HG03025 (cell line): ENCODE measurements around the gene ITGA5.

ENCODE experiments used
- ATAC-seq: cut with Tn5 transposase; IDR thresholded peaks from one replicate; pipeline ENCODE4 v1.9.1; 2021; ENCODE audit warnings: mild to moderate bottlenecking, moderate library complexity; ENCODE audit not compliant: unreplicated experiment, low FRiP score

ITGA5 gene

DNA sequence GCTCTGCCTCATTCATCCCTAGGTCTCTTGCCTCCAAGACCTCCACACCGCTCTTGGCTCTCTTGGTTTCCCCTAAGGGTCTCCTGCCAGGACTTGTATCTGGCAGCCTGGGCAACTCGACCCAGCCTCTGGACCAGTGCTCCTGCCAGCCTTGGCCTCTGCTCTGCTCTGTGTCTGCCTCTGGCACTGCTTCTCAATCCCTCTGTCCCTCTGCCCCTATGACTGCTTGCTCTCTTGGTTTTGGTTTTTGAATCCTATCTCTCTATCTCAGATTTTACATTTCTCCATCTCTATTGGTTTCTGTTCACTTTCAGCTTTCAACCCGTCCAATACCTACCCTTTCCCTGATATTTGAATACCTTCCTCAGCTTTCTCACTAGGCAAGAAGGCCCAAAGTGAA lies 6.3 kb downstream of the ITGA5 start:
- no peak for ATAC-seq

DNA sequence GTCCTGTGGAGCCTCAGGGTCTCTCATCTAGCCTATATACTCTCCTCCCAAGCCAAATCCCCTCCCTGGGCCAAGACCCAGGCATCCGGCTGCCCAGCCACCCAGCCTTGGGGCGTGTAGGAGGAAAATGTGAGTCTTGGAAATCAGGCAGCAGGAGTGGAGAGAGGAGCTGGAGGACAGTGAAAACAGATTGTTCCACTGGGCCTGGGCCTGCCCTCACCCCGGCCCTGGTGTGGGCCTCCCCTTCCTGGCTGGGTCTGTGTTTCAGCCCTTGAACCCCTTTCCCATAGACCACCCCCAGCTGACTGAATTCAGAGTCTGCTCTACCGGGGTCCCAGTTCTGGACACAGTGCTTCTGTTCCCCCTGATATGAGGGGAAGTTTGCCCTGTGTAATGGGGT lies 6.7 kb downstream of the ITGA5 start:
- ATAC-seq: no peak

DNA sequence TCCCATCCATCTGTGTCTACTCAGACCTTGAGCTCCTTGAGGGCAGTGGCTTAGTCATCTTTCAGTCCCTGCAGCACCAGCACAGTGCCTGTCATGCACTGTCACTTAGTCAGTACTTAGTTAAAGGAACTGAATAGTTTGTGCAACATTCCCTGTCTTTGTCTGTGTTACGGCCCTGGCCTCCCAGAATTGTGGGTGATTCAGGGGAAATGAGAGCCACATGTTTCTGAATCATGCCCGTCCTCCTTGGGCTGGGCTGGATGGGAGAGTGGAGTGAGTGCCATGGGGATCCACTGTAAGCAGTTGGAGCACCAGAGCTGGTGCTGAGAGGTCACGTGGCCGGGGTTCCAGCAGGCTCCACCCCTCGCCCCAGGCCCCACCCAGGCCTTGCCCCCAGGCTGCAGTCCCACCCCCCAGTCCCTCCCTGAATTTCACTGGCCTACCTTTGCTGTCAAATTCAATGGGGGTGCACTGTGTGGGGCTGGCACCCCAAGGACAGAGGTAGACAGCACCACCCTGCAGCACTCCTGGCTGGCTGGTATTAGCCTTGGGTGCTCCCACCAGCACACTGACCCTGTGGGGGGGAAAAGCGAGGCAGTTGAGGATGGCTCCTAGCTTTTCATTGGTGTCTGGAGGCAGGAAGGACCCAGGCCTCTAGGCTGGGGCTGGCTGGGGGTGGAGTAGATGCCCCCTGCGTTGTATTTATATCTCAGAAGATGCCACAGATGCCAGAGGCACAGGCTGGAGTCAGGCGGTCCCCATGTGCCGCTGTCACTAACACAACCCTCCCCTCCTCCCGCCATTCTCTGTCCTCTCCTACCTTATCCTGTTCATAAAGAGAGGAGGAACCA lies 7.5 kb downstream of the ITGA5 start:
- no peak for ATAC-seq

DNA sequence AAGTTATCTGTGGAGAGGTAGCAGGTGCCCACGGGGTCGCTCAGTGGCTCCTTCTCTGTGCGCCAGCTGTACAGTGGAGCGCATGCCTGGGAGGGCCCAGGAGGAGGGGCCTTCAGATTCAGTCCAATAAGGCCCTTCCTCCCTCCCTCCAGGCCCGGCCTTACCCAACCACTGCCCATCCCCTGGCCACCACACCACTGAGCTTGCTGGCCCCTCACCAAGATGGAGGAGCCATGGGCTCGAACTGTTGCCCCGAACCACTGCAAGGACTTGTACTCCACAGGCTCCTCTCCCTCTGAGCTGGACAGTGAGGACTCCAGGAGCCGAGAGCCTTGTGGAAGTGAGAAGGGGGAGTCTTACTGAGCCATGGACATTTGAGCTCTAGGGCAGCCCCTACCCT lies 9.8 kb downstream of the ITGA5 start:
- no peak for ATAC-seq

GRCh38 chr12:54407183-54407905 lies 11.7 kb downstream of the ITGA5 start:
- ATAC-seq: no peak

GRCh38 chr12:54405573-54405972 lies 13.5 kb downstream of the ITGA5 start:
- no peak for ATAC-seq

- ATAC-seq: no peak
Measured at GRCh38 chr12:54405106-54405505, 14.0 kb downstream of the ITGA5 start.

GRCh38 chr12:54404061-54405004 lies 14.7 kb downstream of the ITGA5 start:
- no peak for ATAC-seq

GRCh38 chr12:54401119-54401518 lies 17.9 kb downstream of the ITGA5 start:
- no peak for ATAC-seq

DNA sequence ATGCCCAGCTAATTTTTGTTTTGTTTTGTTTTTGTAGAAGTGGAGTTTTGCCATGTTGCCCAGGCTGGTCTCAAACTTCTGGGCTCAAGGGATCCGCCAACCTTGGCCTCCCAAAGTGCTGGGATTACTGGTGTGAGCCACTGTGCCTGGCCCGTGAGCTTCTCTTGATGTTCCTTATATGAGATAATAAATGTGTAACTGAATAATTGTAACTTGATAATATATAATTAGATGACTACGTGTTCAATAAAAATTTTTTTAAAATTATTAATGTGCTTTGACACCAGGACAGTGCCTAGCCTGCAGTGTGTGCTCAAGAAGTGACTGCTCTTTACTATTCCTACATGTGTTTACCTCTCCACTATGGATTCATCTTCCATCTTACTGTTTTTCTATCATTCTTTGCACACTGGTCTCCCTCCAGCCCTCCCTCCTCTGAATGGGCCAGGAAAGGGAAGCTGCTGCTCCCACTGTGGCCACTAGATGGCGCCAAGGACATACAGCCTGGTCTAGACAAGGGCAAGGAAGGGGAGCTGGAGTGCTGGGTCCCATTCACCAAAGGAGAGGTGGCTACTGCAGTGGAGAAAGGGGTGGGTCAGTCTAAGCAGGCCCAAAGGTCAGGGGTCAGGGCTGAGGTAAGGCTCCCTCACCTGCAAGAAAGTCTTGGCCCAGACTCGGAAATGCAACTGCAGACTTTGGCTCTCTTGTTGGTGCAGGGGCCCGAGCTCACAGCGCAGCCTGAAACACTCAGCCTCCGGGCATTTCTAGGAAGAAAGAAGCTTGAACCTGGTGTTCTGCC lies 19.9 kb downstream of the ITGA5 start:
- ATAC-seq: no peak

GRCh38 chr12:54398218-54398617 lies 20.8 kb downstream of the ITGA5 start:
- ATAC-seq: no peak

- no peak for ATAC-seq
Measured at GRCh38 chr12:54397157-54397556, 21.9 kb downstream of the ITGA5 start.

DNA sequence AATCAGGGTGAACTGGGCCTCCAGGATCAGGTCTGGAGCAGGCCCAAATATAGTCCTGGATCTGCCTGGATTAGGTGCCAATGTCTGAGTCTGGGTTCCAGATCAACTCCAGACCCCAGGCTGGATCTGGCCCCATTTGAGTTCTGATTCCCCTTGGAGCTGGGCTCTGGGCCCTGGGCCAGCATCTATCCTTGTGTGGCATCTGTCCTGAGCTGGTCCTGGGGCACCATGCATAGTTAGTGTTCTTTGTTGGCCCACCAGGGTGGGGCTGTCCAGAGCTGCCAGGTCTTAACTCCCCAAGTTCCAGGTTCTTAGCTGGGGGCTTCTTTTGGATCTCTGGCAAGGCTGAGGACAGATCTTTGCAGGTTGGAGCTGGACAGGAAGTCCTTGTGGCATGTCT lies 23.5 kb downstream of the ITGA5 start:
- ATAC-seq: no peak

DNA sequence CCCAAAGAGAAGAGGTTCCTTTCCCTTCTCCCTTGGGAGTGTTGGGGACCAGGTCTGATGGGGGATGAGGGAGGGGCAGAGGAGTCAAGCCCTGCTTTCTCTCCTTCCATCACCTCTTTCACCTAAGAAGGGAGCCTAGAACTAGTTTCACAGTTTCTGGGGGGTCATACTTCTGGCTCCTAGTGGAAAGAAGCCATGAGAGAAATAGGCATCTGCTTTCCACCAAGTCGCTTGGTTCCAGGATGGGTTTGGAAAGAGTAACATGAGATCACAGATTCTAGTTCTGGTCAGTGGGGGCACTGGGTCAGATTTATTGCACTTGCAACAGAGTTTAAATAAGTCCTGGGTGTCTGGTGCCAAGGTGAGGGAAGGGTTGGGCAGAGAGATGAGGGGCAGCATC lies 24.1 kb downstream of the ITGA5 start:
- ATAC-seq: no peak

DNA sequence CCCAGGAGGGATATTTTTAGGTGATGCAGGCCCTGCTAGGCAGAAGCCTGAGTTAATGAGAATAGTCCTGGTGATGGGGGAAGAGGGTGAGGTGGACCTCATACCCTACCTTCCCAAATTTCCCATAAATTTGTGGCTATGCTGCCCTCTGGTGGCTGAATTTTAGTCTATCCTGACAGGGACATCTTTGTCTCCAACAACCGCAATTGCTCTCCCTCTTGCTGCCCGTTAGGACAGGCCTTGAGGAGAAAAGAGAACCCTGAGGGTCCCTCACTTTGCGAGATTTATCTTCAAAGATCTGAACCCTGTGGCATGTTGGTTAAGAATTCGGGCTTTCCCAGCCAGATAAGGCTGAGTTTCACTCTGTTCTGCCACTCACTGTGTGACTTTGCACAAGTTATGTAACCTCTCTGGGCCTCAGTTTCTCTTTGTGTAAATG lies 24.8 kb downstream of the ITGA5 start:
- ATAC-seq: no peak

DNA sequence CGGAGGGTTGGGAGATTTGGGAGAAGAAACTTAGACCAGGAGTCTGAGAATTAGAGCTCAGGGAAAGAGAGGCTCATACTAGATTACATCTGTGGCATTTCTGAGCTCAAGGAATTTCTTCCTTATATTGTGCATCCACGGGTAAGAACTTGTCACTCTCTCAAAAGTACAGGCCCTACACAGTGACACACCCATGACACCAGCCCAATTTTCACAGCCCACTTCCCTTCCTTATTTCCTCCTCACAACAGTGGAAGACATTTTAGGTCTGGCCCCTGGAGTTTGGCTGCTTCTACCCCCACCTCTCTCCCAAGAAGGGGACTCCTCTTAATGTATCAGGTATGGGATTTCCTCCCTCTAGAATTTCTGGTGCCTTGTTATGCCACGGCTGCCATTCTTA lies 25.3 kb downstream of the ITGA5 start:
- ATAC-seq: no peak

DNA sequence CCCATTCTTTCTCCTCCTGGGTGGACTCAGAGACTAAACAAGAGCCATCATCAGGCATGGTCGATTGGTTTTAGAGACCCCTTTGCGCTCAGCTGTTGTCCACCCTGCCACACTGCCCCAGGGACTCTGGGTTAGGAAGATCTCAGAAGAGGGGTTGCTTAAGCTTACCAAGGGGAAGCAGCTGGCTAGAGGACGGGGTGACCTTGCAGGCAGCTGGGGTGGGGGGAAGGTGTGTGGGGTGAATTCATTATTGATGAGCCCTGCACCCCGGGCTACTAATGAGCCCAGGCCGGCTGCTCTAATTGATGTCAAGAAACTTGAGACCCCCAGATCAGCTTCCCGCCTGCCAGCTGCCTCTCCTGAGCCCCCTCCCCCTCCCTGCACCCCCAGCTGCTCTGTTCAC lies 25.9 kb downstream of the ITGA5 start:
- ATAC-seq: no peak

- no peak for ATAC-seq
Measured at GRCh38 chr12:54392485-54393206, 26.4 kb downstream of the ITGA5 start.
